ENCODE measurements around the gene ART3.

GRCh38 chr4:76141241-76141640 lies 66.7 kb downstream of the ART3 start:
- TF ChIP-seq, protein P1, sequence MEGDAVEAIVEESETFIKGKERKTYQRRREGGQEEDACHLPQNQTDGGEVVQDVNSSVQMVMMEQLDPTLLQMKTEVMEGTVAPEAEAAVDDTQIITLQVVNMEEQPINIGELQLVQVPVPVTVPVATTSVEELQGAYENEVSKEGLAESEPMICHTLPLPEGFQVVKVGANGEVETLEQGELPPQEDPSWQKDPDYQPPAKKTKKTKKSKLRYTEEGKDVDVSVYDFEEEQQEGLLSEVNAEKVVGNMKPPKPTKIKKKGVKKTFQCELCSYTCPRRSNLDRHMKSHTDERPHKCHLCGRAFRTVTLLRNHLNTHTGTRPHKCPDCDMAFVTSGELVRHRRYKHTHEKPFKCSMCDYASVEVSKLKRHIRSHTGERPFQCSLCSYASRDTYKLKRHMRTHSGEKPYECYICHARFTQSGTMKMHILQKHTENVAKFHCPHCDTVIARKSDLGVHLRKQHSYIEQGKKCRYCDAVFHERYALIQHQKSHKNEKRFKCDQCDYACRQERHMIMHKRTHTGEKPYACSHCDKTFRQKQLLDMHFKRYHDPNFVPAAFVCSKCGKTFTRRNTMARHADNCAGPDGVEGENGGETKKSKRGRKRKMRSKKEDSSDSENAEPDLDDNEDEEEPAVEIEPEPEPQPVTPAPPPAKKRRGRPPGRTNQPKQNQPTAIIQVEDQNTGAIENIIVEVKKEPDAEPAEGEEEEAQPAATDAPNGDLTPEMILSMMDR (IDR thresholded peaks at IDR 0.05) = no peak
- TF ChIP-seq PRDM15 (CRISPR knock-in tag; IDR thresholded peaks at IDR 0.05) (no peak), ZNF512 (CRISPR knock-in tag; IDR thresholded peaks at IDR 0.05; ENCODE audit: borderline replicate concordance) (no peak), ZNF138 (CRISPR knock-in tag; conservative IDR thresholded peaks at IDR 0.05) (no peak), NR2C2 (CRISPR knock-in tag; IDR thresholded peaks at IDR 0.05) (no peak), CREB1 (CRISPR knock-in tag; IDR thresholded peaks at IDR 0.05) (no peak), ERG (CRISPR knock-in tag; IDR thresholded peaks at IDR 0.05) (no peak), ZNF281 (CRISPR knock-in tag; IDR thresholded peaks at IDR 0.05) (no peak), SMAD3 (CRISPR knock-in tag; IDR thresholded peaks at IDR 0.05; ENCODE audit: borderline replicate concordance) (no peak), PREB (CRISPR knock-in tag; IDR thresholded peaks at IDR 0.05; ENCODE audit: borderline replicate concordance) (no peak), JUN (CRISPR knock-in tag; IDR thresholded peaks at IDR 0.05) (no peak)
- TF ChIP-seq, protein P2, sequence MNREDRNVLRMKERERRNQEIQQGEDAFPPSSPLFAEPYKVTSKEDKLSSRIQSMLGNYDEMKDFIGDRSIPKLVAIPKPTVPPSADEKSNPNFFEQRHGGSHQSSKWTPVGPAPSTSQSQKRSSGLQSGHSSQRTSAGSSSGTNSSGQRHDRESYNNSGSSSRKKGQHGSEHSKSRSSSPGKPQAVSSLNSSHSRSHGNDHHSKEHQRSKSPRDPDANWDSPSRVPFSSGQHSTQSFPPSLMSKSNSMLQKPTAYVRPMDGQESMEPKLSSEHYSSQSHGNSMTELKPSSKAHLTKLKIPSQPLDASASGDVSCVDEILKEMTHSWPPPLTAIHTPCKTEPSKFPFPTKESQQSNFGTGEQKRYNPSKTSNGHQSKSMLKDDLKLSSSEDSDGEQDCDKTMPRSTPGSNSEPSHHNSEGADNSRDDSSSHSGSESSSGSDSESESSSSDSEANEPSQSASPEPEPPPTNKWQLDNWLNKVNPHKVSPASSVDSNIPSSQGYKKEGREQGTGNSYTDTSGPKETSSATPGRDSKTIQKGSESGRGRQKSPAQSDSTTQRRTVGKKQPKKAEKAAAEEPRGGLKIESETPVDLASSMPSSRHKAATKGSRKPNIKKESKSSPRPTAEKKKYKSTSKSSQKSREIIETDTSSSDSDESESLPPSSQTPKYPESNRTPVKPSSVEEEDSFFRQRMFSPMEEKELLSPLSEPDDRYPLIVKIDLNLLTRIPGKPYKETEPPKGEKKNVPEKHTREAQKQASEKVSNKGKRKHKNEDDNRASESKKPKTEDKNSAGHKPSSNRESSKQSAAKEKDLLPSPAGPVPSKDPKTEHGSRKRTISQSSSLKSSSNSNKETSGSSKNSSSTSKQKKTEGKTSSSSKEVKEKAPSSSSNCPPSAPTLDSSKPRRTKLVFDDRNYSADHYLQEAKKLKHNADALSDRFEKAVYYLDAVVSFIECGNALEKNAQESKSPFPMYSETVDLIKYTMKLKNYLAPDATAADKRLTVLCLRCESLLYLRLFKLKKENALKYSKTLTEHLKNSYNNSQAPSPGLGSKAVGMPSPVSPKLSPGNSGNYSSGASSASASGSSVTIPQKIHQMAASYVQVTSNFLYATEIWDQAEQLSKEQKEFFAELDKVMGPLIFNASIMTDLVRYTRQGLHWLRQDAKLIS (CRISPR knock-in tag; IDR thresholded peaks at IDR 0.05; ENCODE audit: borderline replicate concordance) = no peak
- TF ChIP-seq, protein P3, sequence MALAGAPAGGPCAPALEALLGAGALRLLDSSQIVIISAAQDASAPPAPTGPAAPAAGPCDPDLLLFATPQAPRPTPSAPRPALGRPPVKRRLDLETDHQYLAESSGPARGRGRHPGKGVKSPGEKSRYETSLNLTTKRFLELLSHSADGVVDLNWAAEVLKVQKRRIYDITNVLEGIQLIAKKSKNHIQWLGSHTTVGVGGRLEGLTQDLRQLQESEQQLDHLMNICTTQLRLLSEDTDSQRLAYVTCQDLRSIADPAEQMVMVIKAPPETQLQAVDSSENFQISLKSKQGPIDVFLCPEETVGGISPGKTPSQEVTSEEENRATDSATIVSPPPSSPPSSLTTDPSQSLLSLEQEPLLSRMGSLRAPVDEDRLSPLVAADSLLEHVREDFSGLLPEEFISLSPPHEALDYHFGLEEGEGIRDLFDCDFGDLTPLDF (CRISPR knock-in tag; IDR thresholded peaks at IDR 0.05) = no peak
